Measurements from ENCODE around the gene RTN4R. TPM values are rescaled to one million over a fixed set of nuclear protein-coding genes. Genes with fewer than 3 reads are reported as not detected.

The RTN4R gene
- total and polyA plus RNA-seq, 2 donors (not counting 1 experiment from before 2014, with no cell fraction given) = 0.42 to 0.79 TPM

DNA sequence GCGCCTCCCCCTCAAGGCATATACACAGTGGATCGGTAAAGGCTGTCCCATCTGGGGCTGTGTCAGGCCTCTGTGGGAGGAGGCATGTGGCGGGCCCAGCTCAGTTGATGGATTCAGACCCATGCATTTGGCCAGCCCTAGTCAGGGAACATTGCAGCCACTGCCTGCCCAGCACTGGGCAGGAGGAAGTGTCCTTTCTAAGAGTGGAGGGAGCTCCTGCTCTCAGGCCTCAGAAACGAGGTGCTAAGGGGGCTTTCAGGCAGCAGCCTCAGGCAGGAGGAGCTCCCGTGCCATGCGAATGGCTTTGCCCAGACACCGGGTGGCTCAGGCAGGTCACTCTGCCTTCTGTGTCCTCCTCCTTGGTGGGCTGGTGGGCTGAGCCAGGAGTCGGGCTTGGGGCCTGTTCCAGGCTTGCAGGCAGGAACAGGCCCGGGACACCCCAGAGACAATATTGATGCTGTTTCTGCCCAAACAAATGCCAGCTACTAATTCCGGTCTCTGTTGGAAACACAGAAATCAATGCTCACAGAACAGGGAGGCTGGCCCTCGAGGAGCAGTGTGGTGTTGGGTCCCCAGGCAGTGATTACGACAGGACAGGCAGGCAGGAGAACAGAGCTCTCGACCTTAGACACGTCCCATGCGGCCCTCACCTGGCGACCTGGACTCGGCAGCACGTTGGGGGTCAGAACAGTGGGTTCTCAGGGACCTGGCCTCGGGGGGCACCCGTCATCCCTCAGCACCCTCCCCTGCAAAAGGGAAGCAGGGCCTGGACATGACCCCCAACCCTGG lies 75.0 kb downstream of the RTN4R start:
- H3K27ac Mint-ChIP-seq = no peak overlapping the region
- no peak overlapping the region for H3K9ac ChIP-seq (ENCODE audit: low read length)
- no peaks in the 10 kb centered on the region for H3K27me3 ChIP-seq (replicated peaks in 1 of 4; ENCODE audit: control extremely low read depth in 1 of 4, control insufficient read depth in 3 of 4, insufficient read depth in 4 of 4, low read length in 3 of 4)
- POLR2A ChIA-PET = no interaction called here
- H3K4me2 ChIP-seq (replicated peaks; ENCODE audit: low read depth, low read length, poor library complexity, severe bottlenecking) = no peak overlapping the region
- no peak overlapping the region for H3K4me3 Mint-ChIP-seq
- H3K9me3 ChIP-seq (ENCODE audit: control extremely low read depth in 1 of 3, control insufficient read depth in 2 of 3, insufficient read depth in 1 of 3, low read length in 2 of 3) = no peaks in the 10 kb centered on the region
- no peak for DNase-seq
- H3K4me1 ChIP-seq (ENCODE audit: control insufficient read depth in 2 of 2, insufficient read depth in 2 of 2, low read length in 2 of 2) = no peaks in the 10 kb centered on the region
- intact Hi-C loops (cut with micrococcal nuclease) = no loop called here
- H3K9me3 Mint-ChIP-seq (ENCODE audit: insufficient read depth) = no peaks in the 10 kb centered on the region
- CTCF ChIA-PET = no interaction called here
- no peak for TF ChIP-seq EZH2 (IDR thresholded peaks at IDR 0.05; ENCODE audit: borderline replicate concordance, insufficient read depth, low read depth, low read length, poor library complexity, severe bottlenecking)
- TF ChIP-seq, protein P1, sequence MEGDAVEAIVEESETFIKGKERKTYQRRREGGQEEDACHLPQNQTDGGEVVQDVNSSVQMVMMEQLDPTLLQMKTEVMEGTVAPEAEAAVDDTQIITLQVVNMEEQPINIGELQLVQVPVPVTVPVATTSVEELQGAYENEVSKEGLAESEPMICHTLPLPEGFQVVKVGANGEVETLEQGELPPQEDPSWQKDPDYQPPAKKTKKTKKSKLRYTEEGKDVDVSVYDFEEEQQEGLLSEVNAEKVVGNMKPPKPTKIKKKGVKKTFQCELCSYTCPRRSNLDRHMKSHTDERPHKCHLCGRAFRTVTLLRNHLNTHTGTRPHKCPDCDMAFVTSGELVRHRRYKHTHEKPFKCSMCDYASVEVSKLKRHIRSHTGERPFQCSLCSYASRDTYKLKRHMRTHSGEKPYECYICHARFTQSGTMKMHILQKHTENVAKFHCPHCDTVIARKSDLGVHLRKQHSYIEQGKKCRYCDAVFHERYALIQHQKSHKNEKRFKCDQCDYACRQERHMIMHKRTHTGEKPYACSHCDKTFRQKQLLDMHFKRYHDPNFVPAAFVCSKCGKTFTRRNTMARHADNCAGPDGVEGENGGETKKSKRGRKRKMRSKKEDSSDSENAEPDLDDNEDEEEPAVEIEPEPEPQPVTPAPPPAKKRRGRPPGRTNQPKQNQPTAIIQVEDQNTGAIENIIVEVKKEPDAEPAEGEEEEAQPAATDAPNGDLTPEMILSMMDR (IDR thresholded peaks at IDR 0.05) = no peak
- no peaks in the 10 kb centered on the region for H3K36me3 ChIP-seq (replicated peaks in 1 of 2; ENCODE audit: control extremely low read depth in 1 of 2, control insufficient read depth in 1 of 2, extremely low read depth in 1 of 2, insufficient read depth in 2 of 2, low read length in 1 of 2)
- no peak overlapping the region for H3K4me3 ChIP-seq (ENCODE audit: control extremely low read depth in 1 of 5, extremely low read depth in 1 of 5, insufficient read depth in 1 of 5, low read depth in 2 of 5, low read length in 4 of 5)
- no peak overlapping the region for H2AFZ ChIP-seq (ENCODE audit: insufficient read depth, low read depth, low read length, poor library complexity, severe bottlenecking)
- H3K27me3 Mint-ChIP-seq = peaks cover 4% of the 10 kb centered on the region
- H3K4me1 Mint-ChIP-seq = no peaks in the 10 kb centered on the region
- WGBS (ENCODE audit: insufficient coverage) = 87% methylated on average over 20 of the region's 20 CpGs
- ATAC-seq (ENCODE audit: low read depth) = no peak
- H4K20me1 ChIP-seq (ENCODE audit: control insufficient read depth, insufficient read depth, low read length, poor library complexity, severe bottlenecking) = no peaks in the 10 kb centered on the region
- no peaks in the 10 kb centered on the region for H3K79me2 ChIP-seq (ENCODE audit: control insufficient read depth, insufficient read depth, low read length)
- no peak overlapping the region for H3K27ac ChIP-seq (ENCODE audit: low read length in 2 of 2)

DNA sequence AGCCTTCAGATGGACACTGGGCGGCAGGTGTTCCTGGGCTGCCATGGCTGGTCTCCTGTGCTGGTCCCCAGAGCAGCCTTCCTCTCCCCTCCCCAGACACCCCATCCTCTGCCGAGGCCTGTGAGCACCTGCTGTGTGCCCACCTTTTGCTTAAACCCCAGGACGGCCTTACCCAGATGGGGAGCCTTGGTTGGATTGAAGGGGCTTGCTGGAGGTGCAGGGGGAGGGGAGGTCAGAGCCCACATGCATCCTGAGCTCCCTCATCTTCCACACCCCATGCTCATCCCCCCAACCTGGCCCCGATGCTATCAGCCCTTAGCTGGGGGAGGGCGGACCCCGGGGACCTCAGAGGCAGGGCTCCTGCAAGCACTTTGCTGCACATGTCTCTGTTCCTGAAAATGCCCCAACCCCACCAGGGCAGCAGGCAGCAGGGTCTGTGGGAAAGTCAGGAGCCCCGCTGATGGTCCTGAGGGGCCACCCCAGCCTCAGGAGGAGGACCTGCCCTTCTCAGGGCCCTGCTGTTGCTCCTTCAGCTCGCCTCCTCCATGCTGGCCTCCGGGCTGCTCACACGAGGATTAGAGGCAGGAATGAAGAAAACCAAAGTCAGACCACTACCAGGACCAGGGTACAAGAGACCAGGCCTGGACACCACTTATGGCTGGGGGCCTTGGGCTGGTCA lies 75.7 kb downstream of the RTN4R start:
- DNase-seq = no peak
- no peaks in the 10 kb centered on the region for H3K27me3 ChIP-seq (replicated peaks in 1 of 4; ENCODE audit: control extremely low read depth in 1 of 4, control insufficient read depth in 3 of 4, insufficient read depth in 4 of 4, low read length in 3 of 4)
- no peak overlapping the region for H3K27ac Mint-ChIP-seq
- H3K9ac ChIP-seq (ENCODE audit: low read length) = no peak overlapping the region
- no peaks in the 10 kb centered on the region for H3K9me3 Mint-ChIP-seq (ENCODE audit: insufficient read depth)
- H3K4me3 Mint-ChIP-seq = no peak overlapping the region
- no peaks in the 10 kb centered on the region for H3K79me2 ChIP-seq (ENCODE audit: control insufficient read depth, insufficient read depth, low read length)
- TF ChIP-seq, protein P1 (IDR thresholded peaks at IDR 0.05) = no peak
- no peaks in the 10 kb centered on the region for H4K20me1 ChIP-seq (ENCODE audit: control insufficient read depth, insufficient read depth, low read length, poor library complexity, severe bottlenecking)
- H3K27me3 Mint-ChIP-seq = no peaks in the 10 kb centered on the region
- no peaks in the 10 kb centered on the region for H3K4me1 Mint-ChIP-seq
- ChIA-PET CTCF (no interaction called here), POLR2A (no interaction called here)
- 80% methylated on average over 8 of the region's 10 CpGs for WGBS (ENCODE audit: insufficient coverage)
- H3K9me3 ChIP-seq (ENCODE audit: control extremely low read depth in 1 of 3, control insufficient read depth in 2 of 3, insufficient read depth in 1 of 3, low read length in 2 of 3) = no peaks in the 10 kb centered on the region
- ATAC-seq (ENCODE audit: low read depth) = no peak
- H2AFZ ChIP-seq (ENCODE audit: insufficient read depth, low read depth, low read length, poor library complexity, severe bottlenecking) = no peak overlapping the region
- no peaks in the 10 kb centered on the region for H3K36me3 ChIP-seq (replicated peaks in 1 of 2; ENCODE audit: control extremely low read depth in 1 of 2, control insufficient read depth in 1 of 2, extremely low read depth in 1 of 2, insufficient read depth in 2 of 2, low read length in 1 of 2)
- H3K4me3 ChIP-seq (ENCODE audit: control extremely low read depth in 1 of 5, extremely low read depth in 1 of 5, insufficient read depth in 1 of 5, low read depth in 2 of 5, low read length in 4 of 5) = no peak overlapping the region
- no peak overlapping the region for H3K4me2 ChIP-seq (replicated peaks; ENCODE audit: low read depth, low read length, poor library complexity, severe bottlenecking)
- no peaks in the 10 kb centered on the region for H3K4me1 ChIP-seq (ENCODE audit: control insufficient read depth in 2 of 2, insufficient read depth in 2 of 2, low read length in 2 of 2)
- intact Hi-C loops (cut with micrococcal nuclease) = no loop called here
- H3K27ac ChIP-seq (ENCODE audit: low read length in 2 of 2) = no peak overlapping the region
